Tibial artery (tissue), 4 donors: Measurements from ENCODE around the gene PI4KA.

Experiments
- DNase-seq, 2 donors: peaks; one replicate each; pipeline ENCODE4 v3.0.0-alpha.2; 2019
- H3K27ac ChIP-seq, 2 donors: fragments of 200-600 bp; sonication (generic) in 1 of 2; 1 replicate in 1 of 2; 2 replicates in 1 of 2; pipeline ENCODE4 v1.5.1; 2018 to 2019; ENCODE audit warnings: mild to moderate bottlenecking in 1 of 2
- H3K27me3 ChIP-seq, 2 donors: fragments of 200-600 bp; sonication (generic) in 1 of 2; one replicate each; pipeline versions ENCODE4 v1.5.1 to v1.6.0; 2016 to 2019
- H3K36me3 ChIP-seq, 3 donors: fragments of 200-600 bp; sonication (generic) in 2 of 3; one replicate each; pipeline ENCODE4 v1.5.1; 2016 to 2019; ENCODE audit warnings: mild to moderate bottlenecking in 2 of 3
- H3K4me1 ChIP-seq, 4 donors: fragments of 200-600 bp; sonication (generic) in 2 of 4; 1 replicate in 3 of 4; 2 replicates in 1 of 4; pipeline ENCODE4 v1.5.1; 2016 to 2019
- H3K4me3 ChIP-seq, 2 donors: fragments of 200-600 bp; sonication (generic) in 1 of 2; 1 replicate in 1 of 2; 2 replicates in 1 of 2; pipeline ENCODE4 v1.5.1; 2018 to 2019; ENCODE audit warnings: mild to moderate bottlenecking in 2 of 2
- H3K9me3 ChIP-seq, 3 donors: fragments of 200-600 bp; sonication (generic) in 1 of 3; one replicate each; pipeline ENCODE4 v1.5.1; 2016 to 2019
- intact Hi-C: fragments of 100-400 bp; cut with DNase I; formaldehyde crosslinking; loops from one replicate; pipeline ENCODE4 v1.15.0; 2023; ENCODE audit warnings: low total_unique reads
- TF ChIP-seq, protein P1 (sequence below), 2 experiments: fragments of 200-600 bp in 1 of 2; fragments of 450-650 bp in 1 of 2; IDR thresholded peaks; one replicate each; pipeline ENCODE4 v1.5.1; 2017 to 2019; ENCODE audit warnings: antibody characterized with exemption in 2 of 2, mild to moderate bottlenecking in 1 of 2, moderate library complexity in 1 of 2

Gene PI4KA

DNA sequence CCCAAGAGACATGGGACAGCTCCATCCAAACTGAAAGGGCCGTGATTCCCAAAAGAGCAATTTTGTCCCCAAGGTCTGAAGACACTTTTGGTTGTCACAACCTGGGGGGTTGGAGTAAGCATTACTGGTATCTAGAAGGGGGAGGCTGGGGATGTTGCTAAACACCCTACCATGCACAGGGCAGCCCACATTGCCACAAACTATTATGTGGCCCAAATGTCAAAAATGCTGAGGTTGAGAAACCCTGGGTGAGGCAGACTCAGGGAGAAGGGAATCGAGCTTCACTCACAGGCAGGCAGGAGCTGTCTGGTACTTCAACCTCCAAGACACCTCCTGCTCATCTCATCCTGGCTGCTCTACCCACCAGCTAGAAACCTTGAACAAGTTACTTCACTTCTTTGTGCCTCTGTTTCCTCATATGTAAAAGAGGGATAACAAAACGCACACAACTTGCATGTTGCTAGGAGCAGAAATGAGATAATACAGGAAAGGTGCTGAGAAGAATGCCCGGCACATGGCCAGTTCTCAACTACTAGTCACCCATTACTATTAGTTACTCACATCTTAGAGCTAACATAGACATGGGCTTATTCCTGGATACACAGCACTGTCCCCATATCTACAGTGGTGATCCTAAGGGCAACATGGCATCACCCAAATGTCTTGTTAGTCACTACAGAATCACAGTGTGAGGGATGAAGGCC lies 75.9 kb downstream of the PI4KA start:
- Histone ChIP-seq H3K4me3 (no peak overlapping the region), H3K4me1 (no peaks in the 10 kb centered on the region), H3K27me3 (no peaks in the 10 kb centered on the region), H3K36me3 (peaks cover 13 to 68% (median 33%) of the 10 kb centered on the region in 3 donors), H3K27ac (no peak overlapping the region), H3K9me3 (no peaks in the 10 kb centered on the region)
- TF ChIP-seq, protein P1, sequence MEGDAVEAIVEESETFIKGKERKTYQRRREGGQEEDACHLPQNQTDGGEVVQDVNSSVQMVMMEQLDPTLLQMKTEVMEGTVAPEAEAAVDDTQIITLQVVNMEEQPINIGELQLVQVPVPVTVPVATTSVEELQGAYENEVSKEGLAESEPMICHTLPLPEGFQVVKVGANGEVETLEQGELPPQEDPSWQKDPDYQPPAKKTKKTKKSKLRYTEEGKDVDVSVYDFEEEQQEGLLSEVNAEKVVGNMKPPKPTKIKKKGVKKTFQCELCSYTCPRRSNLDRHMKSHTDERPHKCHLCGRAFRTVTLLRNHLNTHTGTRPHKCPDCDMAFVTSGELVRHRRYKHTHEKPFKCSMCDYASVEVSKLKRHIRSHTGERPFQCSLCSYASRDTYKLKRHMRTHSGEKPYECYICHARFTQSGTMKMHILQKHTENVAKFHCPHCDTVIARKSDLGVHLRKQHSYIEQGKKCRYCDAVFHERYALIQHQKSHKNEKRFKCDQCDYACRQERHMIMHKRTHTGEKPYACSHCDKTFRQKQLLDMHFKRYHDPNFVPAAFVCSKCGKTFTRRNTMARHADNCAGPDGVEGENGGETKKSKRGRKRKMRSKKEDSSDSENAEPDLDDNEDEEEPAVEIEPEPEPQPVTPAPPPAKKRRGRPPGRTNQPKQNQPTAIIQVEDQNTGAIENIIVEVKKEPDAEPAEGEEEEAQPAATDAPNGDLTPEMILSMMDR (IDR thresholded peaks at IDR 0.05) = no peak
- DNase-seq = no peak
- intact Hi-C loops = no loop called here

DNA sequence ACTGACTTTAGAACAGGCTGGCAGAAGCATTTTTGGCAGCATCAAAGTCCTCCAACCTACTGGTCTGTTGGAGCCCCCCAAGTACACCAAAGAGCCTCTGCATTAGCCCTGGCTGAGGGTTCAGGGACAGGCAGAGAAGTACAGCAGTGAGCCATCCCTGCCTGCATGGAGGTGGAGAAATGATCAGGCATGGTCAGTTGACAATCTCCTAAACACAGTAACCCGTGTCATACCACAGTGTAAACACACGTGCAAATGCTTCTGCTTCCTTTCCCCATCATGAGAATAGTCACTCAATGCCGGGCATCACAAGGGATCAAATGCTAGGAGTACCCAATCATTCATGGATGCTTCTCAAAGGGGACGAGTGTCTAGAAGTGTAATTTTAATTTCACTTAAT lies 76.5 kb downstream of the PI4KA start:
- Histone ChIP-seq H3K4me3 (no peak overlapping the region), H3K27me3 (no peaks in the 10 kb centered on the region), H3K27ac (no peak overlapping the region), H3K36me3 (peaks cover 8 to 61% (median 26%) of the 10 kb centered on the region in 3 donors), H3K4me1 (no peaks in the 10 kb centered on the region), H3K9me3 (no peaks in the 10 kb centered on the region)
- TF ChIP-seq, protein P1 (IDR thresholded peaks at IDR 0.05) = no peak
- intact Hi-C loops = no loop called here
- no peak for DNase-seq

DNA sequence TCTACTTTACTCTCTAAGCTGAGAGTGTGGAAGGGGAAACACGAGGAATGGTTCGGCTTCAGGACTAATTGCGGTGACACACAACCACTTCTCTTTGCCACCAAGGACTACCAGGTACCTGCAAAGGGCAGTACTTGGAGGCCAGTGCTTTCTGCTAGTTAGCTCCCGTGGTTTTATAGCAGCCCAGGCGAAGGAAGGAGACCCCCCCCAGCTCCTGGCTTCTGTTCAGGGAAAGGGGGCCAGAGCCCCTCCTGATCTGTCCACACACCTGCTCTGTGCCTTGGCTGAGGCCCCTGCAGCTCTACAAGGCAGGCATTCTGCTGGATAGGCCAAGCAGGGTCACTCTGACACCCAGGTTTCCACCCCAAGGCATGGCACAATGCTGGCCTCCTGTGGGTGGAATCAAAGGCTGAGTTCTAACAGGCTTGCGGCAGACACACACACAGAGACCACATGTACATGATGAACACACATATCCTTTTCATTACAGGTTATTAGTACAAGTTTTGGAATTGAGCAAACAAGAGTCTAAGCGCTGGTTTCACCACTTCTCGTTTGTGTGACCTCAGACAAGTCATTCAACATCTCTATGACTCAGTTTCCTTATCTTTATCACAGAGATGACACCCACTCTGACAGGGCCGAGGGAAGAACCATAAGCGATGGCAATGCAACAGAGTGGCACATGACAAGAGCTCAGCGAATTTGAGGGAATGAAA lies 77.2 kb downstream of the PI4KA start:
- H3K27ac ChIP-seq = no peak overlapping the region
- intact Hi-C loops = no loop called here
- no peaks in the 10 kb centered on the region for H3K9me3 ChIP-seq
- TF ChIP-seq, protein P1 (IDR thresholded peaks at IDR 0.05) = no peak
- no peaks in the 10 kb centered on the region for H3K4me1 ChIP-seq
- H3K4me3 ChIP-seq = no peak overlapping the region
- peak in 1 of 2 donors; percentile 60 for DNase-seq
- peaks cover 8 to 55% (median 22%) of the 10 kb centered on the region in 3 donors for H3K36me3 ChIP-seq
- no peaks in the 10 kb centered on the region for H3K27me3 ChIP-seq

DNA sequence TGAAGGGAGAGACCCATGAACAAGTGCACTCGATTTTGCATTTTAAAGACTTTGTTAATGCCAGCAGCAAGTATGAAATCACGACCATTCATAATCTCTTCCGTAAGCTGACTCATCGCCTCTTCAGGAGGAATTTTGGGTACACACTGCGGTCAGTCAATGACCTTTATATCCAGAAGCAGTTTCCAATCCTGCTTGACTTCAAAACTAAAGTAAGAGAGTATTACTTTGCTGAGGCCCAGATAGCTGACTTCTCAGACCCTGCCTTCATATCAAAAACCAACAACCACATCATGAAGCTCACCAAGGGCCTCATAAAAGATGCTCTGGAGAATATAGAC lies 78.8 kb downstream of the PI4KA start:
- Histone ChIP-seq H3K4me3 (no peak overlapping the region), H3K27ac (no peak overlapping the region), H3K9me3 (no peaks in the 10 kb centered on the region), H3K27me3 (no peaks in the 10 kb centered on the region), H3K4me1 (peaks cover 0 to 11% (median 0%) of the 10 kb centered on the region in 4 donors), H3K36me3 (peaks cover 8 to 58% (median 25%) of the 10 kb centered on the region in 3 donors)
- intact Hi-C loops = no loop called here
- no peak for DNase-seq
- TF ChIP-seq, protein P1 (IDR thresholded peaks at IDR 0.05) = no peak

DNA sequence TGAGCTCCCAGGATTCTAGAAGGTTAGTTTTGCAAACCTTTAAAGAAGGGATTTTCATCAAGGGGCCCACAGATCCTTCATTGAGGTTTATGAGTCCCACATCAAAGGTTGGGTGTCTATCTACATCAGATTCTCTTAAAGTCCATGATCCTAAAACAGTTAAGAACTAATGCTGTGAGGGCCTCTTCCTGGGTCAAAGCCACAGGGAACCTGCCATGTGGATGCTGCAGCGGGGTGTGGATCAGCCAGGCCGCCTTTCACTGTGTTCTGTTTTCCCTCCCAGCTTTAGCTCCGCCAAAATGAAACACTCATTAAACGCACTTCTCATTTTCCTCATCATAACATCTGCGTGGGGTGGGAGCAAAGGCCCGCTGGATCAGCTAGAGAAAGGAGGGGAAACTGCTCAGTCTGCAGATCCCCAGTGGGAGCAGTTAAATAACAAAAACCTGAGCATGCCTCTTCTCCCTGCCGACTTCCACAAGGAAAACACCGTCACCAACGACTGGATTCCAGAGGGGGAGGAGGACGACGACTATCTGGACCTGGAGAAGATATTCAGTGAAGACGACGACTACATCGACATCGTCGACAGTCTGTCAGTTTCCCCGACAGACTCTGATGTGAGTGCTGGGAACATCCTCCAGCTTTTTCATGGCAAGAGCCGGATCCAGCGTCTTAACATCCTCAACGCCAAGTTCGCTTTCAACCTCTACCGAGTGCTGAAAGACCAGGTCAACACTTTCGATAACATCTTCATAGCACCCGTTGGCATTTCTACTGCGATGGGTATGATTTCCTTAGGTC lies 79.4 kb downstream of the PI4KA start:
- DNase-seq = peak in 1 of 2 donors; percentile 31
- no peak overlapping the region for H3K27ac ChIP-seq
- no peaks in the 10 kb centered on the region for H3K9me3 ChIP-seq
- no peaks in the 10 kb centered on the region for H3K27me3 ChIP-seq
- intact Hi-C loops = no loop called here
- H3K4me3 ChIP-seq = no peak overlapping the region
- H3K36me3 ChIP-seq = peaks cover 8 to 57% (median 25%) of the 10 kb centered on the region in 3 donors
- TF ChIP-seq, protein P1 (IDR thresholded peaks at IDR 0.05) = no peak
- H3K4me1 ChIP-seq = peaks cover 0 to 11% (median 0%) of the 10 kb centered on the region in 4 donors
